ENCODE results near the gene FMO4.

DNA sequence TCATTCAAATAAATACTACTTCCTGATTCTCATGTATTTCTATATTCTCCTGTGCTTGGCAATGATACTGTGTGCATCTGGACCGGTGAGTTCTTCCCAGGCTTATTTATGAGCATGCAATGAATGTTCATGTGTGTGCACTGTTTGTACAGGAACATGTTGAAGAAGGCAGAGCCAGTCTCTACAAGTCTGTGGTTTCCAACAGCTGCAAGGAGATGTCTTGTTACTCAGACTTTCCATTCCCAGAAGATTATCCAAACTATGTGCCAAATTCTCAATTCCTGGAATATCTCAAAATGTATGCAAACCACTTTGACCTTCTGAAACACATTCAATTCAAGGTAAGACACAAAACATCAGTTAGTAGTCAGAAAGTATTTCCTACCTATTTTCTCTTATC is 46.6 kb upstream of the FMO4 start:
- TF ChIP-seq, protein P1, sequence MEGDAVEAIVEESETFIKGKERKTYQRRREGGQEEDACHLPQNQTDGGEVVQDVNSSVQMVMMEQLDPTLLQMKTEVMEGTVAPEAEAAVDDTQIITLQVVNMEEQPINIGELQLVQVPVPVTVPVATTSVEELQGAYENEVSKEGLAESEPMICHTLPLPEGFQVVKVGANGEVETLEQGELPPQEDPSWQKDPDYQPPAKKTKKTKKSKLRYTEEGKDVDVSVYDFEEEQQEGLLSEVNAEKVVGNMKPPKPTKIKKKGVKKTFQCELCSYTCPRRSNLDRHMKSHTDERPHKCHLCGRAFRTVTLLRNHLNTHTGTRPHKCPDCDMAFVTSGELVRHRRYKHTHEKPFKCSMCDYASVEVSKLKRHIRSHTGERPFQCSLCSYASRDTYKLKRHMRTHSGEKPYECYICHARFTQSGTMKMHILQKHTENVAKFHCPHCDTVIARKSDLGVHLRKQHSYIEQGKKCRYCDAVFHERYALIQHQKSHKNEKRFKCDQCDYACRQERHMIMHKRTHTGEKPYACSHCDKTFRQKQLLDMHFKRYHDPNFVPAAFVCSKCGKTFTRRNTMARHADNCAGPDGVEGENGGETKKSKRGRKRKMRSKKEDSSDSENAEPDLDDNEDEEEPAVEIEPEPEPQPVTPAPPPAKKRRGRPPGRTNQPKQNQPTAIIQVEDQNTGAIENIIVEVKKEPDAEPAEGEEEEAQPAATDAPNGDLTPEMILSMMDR (IDR thresholded peaks at IDR 0.05; ENCODE audit: low read length), result no peak
- TF ChIP-seq EZH2phosphoT487 (IDR thresholded peaks at IDR 0.05; ENCODE audit: low read length), result no peak
